Effector CD4-positive, alpha-beta T cell (primary cell): ENCODE data around the gene IST1.

ENCODE experiments used
- DNase-seq: peaks from one replicate; pipeline ENCODE4 v3.0.0-alpha.2; 2020

The IST1 gene

GRCh38 chr16:71919035-71919434 is 23.7 kb downstream of the IST1 start:
- no peak for DNase-seq

GRCh38 chr16:71920658-71921057 is 25.3 kb downstream of the IST1 start:
- no peak for DNase-seq

GRCh38 chr16:71923941-71924690 is 28.8 kb downstream of the IST1 start:
- DNase-seq = no peak

GRCh38 chr16:71924710-71925109 is 29.4 kb downstream of the IST1 start:
- no peak for DNase-seq

DNA sequence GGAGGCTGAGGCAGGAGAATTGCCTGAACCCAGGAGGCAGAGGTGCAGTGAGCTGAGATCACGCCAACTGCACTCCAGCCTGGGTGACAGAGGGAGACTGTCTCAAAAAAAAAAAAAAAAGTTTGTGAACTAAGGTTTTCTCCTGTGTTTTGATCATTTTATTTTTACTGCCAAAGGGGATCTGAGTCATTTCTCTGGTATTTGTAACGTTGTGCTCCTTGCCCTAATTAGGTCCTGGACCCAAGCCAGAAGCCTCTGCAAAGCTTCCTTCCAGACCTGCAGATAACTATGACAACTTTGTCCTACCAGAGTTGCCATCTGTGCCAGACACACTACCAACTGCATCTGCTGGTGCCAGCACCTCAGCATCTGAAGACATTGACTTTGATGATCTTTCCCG is 32.1 kb downstream of the IST1 start:
- no peak for DNase-seq

DNA sequence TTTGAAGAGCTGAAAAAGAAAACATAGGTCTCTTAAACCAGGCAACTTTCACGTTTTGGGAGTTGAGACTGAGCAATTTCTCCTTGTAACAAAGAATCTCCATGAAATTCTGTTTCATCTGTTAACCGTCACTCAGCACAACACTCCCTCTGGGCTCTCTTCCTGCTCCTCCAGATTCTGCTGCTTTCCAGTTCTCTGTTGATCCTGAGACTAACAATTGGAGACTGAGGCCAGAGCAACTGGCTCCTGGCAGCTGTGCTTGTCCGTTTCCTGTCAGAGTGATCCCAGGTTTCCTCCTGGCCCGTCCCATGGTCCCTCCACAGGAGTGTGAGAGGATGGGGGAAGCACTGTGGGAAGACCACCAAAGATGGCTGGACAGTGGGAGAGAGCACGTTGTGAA is 32.5 kb downstream of the IST1 start:
- no peak for DNase-seq

- no peak for DNase-seq
Observed at GRCh38 chr16:71929048-71929447, 33.7 kb downstream of the IST1 start.

- DNase-seq = no peak
Observed at GRCh38 chr16:71930013-71930563, 34.8 kb downstream of the IST1 start.

GRCh38 chr16:71931001-71931400 is 35.7 kb downstream of the IST1 start:
- DNase-seq = no peak

DNA sequence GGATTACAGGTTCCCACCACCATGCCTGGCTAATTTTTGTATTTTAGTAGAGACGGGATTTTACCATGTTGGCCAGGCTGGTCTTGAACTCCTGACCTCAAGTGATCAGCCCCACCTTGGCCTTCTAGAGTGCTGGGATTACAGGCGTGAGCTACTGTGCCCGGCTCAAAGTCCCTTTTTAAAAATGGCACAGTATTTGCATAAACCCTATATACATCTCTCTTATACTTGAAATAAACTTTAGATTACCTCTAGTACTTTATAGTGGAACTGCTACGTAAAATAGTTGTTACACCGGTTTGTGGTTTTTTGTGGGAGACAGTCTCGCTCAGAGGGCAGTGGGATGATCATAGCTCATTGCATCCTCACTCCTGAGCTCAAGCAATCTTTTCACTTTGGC is 36.3 kb downstream of the IST1 start:
- no peak for DNase-seq

DNA sequence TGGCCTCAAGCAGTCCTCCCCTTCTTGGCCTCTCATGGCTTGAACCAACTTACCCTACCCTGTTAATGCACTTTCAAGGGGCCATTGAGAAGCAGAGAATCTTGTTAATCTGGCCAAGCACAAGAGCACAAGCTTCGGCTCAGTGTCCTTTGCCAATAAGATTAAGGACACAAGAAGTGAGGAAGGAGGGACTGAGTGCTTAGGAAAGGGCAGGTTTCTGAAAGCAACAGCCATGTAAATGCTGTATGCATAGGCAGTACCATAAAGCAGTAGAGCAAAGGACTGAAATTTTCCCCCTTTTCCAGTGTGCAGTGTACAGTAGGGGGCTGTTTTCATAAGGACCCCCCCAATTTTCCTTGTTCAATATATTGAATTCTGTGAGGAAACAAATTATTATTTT is 37.7 kb downstream of the IST1 start:
- no peak for DNase-seq

DNA sequence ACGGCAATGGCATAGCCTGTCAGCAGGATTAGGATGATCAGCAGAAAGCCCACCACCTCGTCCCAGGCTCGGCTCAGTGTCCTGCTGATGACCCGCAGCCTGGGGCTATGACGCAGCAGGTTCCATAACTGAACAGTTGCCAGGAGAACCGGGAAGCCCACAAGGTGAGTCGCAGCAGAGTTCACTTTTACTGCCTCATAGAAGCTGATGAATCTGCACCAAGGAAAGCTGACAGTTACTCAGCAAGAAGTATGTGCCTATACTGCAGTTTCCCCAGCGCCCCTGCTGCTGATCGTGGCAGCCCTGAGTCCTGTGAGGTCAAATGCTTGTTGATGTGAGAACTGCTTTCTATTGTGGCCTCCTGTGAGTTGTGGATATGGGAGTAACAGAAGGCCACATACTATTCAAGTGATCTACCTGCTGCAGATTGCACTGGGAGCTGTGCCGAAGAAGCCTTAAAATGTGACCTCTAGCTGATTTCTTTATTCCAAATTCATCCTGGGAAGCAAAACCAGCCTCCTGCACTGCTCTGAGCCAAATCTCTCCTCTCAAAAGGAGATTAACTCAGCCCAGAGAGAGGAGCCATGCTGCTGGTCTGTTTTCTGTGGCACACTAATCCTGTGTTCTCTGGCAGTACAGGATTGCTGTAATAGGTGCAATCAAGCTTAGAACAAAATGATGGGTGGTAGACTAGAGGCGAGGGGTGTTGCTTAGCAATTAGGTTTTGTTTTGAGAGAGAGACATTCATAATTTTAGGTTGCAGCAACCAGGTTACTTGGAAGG is 38.8 kb downstream of the IST1 start:
- DNase-seq = no peak

- DNase-seq = no peak
Observed at GRCh38 chr16:71937868-71938510, 42.7 kb downstream of the IST1 start.

- DNase-seq = no peak
Observed at GRCh38 chr16:71943887-71944286, 48.6 kb downstream of the IST1 start.

DNA sequence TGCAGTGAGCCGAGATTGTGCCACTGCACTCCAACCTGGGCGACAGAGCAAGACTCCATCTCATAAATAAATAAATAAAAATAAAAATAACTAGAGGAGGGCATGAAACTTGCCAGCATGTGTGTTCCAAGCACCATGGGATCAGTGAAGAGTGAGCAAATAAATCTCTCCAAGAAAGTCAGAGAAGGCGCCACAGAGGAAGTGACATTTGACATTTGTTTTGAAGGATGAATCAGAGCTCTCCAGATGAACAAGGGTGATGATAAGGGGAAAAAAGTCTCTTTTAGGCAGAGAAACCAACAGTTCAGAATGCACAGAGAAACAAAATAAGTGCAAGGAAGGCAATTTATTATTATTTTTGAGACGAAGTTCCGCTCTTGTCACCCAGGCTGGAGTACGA is 50.3 kb downstream of the IST1 start:
- DNase-seq = no peak

DNA sequence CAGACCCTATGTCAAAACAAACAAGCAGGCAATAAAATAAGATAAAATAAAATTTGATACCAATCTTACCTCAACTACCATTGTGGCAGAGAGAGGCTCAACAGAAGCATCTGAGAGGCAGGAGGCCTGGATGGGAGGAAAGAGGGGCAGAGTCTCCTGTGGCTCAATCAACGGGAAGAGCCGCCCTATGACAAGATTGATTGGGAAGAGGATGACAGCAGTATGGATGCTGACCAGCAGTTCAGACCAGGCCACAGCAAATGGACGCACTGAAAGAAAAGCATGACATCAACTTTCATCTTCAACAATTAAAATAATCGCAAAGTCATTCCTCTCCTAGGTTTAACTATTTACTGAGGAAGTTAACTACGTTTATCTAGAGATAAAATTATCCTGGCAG is 57.5 kb downstream of the IST1 start:
- DNase-seq = no peak

- DNase-seq = no peak
Observed at GRCh38 chr16:71954180-71954579, 58.8 kb downstream of the IST1 start.

- no peak for DNase-seq
Observed at GRCh38 chr16:71954699-71955195, 59.4 kb downstream of the IST1 start.

- no peak for DNase-seq
Observed at GRCh38 chr16:71956486-71956885, 61.2 kb downstream of the IST1 start.

DNA sequence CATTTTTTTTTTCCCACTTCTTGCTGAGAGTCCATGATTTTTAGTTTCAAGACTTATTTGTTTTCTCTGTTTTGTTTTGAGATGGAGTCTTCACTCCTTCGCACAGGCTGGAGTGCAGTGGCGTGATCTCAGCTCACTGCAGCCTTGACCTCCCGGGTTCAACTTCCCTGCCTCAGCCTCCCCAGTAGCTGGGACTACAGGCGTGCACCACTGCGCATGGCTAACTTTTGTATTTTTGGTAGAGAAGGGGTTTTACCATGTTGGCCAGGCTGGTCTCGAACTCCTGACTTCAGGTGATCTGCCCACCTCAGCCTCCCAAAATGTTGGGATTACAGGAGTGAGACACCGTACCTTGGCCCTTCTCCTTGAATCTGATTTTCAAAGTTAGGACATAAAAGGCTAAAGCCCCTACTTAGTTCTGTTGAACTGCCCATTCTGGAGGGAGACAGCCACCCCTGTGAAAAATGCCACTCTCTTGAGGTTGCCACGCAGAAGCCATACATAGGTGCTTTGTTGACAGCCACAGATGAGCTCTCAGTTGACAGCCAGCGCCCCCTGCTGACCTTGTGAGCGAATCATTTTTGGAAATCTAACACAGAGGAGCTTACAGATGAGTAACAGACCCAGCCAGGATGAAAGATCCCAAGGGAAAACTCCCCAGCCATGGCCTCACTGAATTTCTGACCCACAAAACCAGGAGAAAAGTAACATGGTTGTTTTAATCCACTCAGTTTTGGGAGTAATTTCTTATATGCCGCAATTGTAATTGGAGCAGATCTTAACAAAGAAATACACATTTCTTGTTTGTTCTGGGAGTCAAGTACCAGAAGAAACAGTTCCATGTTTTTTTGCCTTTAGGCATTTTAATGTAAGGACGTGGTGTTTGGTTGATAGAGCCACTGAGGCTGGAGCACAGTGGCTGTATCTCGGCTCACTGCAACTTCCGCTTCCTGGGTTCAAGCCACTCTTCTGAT is 66.0 kb downstream of the IST1 start:
- peak; percentile 70 for DNase-seq

DNA sequence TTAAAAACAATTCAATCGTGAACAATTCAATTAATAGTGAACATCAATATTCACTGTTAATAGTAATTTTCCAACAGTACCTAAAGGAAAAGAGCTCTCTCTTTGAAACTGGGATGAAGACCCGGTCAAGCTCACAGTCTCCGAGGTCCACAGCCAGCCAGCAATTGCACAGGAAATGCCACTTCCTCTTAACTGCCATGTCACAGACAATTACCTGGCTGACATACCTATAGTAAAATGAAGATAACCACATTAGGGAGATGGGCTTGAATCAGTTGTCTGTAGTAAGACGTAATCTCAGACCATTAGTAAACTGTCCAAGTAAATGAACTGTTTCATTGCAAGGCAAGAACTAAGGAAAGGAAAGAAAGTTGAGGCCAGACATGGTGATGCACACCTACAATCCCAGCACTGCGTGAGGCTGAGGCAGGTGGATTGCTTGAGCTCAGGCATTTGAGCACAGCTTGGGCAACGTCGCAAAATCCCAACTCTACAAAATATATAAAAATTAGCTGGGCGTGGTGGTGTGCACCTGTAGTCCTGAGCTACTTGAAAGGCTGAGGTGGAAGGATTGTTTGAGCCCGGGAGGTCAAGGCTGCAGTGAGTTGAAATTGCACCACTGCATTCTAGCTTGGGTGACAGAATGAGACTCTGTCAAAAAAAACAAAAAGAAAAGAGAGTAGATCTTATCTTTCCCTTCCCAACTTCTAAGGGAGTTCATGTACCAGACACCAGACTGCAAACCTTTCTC is 68.0 kb downstream of the IST1 start:
- no peak for DNase-seq
